GM12872 (cell line): ENCODE measurements around the gene SLC5A2.

ENCODE experiments used
- CTCF ChIP-seq: IDR thresholded peaks from 3 replicates; pipeline ENCODE4 v1.5.1; 2011; ENCODE audit warnings: low read depth, mild to moderate bottlenecking, low read length, moderate library complexity; ENCODE audit not compliant: insufficient read depth

Gene SLC5A2

GRCh38 chr16:31502981-31503380 lies 20.1 kb downstream of the SLC5A2 start:
- no peak for TF ChIP-seq CTCF

- no peak for TF ChIP-seq CTCF
Measured at GRCh38 chr16:31504159-31504558, 21.2 kb downstream of the SLC5A2 start.

GRCh38 chr16:31505483-31505882 lies 22.6 kb downstream of the SLC5A2 start:
- no peak for TF ChIP-seq CTCF

GRCh38 chr16:31507617-31507928 lies 24.6 kb downstream of the SLC5A2 start:
- TF ChIP-seq CTCF, result no peak

GRCh38 chr16:31507929-31508705 lies 25.2 kb downstream of the SLC5A2 start, which contains the start of gene RUSF1:
TSS of gene RUSF1 (minus strand) at chr16:31508391. CDS start at chr16:31508373, 18 bp downstream.
- TF ChIP-seq CTCF, result no peak

GRCh38 chr16:31508706-31509195 lies 25.8 kb downstream of the SLC5A2 start:
- no peak for TF ChIP-seq CTCF

- no peak for TF ChIP-seq CTCF
Measured at GRCh38 chr16:31513126-31513525, 30.2 kb downstream of the SLC5A2 start.
